Measurements from ENCODE around the gene SSNA1. TPM values are rescaled to one million over a fixed set of nuclear protein-coding genes. Genes with fewer than 3 reads are reported as not detected.

The SSNA1 gene
- total and polyA plus RNA-seq, 2 experiments from 2014 or later, result 64.5 to 110 TPM

- peak in 1 of 2 donors; percentile 47 for DNase-seq (ENCODE audit: low read depth in 1 of 2, low spot score in 1 of 2)
- Histone ChIP-seq H3K27me3 (no peaks in the 10 kb centered on the region), H3K9me3 (ENCODE audit: low read depth) (no peaks in the 10 kb centered on the region), H3K4me1 (ENCODE audit: low read depth) (peaks cover 49% of the 10 kb centered on the region), H3K4me3 (peak overlapping the region; percentile 58), H3K27ac (no peak overlapping the region), H3K36me3 (no peaks in the 10 kb centered on the region)
- no peak for TF ChIP-seq CTCF (IDR thresholded peaks at IDR 0.05; ENCODE audit: low read depth, low read length)
Observed at GRCh38 chr9:137199411-137200121, 11.1 kb downstream of the SSNA1 start.

- no peaks in the 10 kb centered on the region for H3K27me3 ChIP-seq
- DNase-seq (ENCODE audit: low read depth in 1 of 2, low spot score in 1 of 2), result peak; percentile 99 to 100
- peaks cover 50% of the 10 kb centered on the region for H3K4me1 ChIP-seq (ENCODE audit: low read depth)
- no peaks in the 10 kb centered on the region for H3K36me3 ChIP-seq
- no peak for TF ChIP-seq CTCF (IDR thresholded peaks at IDR 0.05; ENCODE audit: low read depth, low read length)
- H3K27ac ChIP-seq, result peak within 1 kb of the TSS; percentile 93
- H3K9me3 ChIP-seq (ENCODE audit: low read depth), result no peaks in the 10 kb centered on the region
- peak within 1 kb of the TSS; percentile 61 for H3K4me3 ChIP-seq
Observed at GRCh38 chr9:137200311-137201204, 12.1 kb downstream of the SSNA1 start, which contains the start of gene TPRN. TPRN (minus strand) TSS chr9:137200741; CDS start chr9:137200711, 30 bp downstream.

- Histone ChIP-seq H3K9me3 (ENCODE audit: low read depth) (no peaks in the 10 kb centered on the region), H3K27ac (peak overlapping the region; percentile 93), H3K4me3 (peak overlapping the region; percentile 60), H3K27me3 (no peaks in the 10 kb centered on the region), H3K36me3 (no peaks in the 10 kb centered on the region), H3K4me1 (ENCODE audit: low read depth) (peaks cover 53% of the 10 kb centered on the region)
- DNase-seq (ENCODE audit: low read depth in 1 of 2, low spot score in 1 of 2), result no peak
- no peak for TF ChIP-seq CTCF (IDR thresholded peaks at IDR 0.05; ENCODE audit: low read depth, low read length)
Observed at GRCh38 chr9:137201205-137201868, 12.9 kb downstream of the SSNA1 start.

- Histone ChIP-seq H3K9me3 (ENCODE audit: low read depth) (no peaks in the 10 kb centered on the region), H3K27me3 (no peaks in the 10 kb centered on the region), H3K27ac (no peak overlapping the region), H3K4me1 (ENCODE audit: low read depth) (peaks cover 48% of the 10 kb centered on the region), H3K36me3 (no peaks in the 10 kb centered on the region), H3K4me3 (no peak overlapping the region)
- TF ChIP-seq CTCF (IDR thresholded peaks at IDR 0.05; ENCODE audit: low read depth, low read length), result no peak
- DNase-seq (ENCODE audit: low read depth in 1 of 2, low spot score in 1 of 2), result no peak
Observed at GRCh38 chr9:137202966-137203365, 14.5 kb downstream of the SSNA1 start.

GRCh38 chr9:137204731-137205125 is 16.3 kb downstream of the SSNA1 start:
- no peaks in the 10 kb centered on the region for H3K36me3 ChIP-seq
- no peaks in the 10 kb centered on the region for H3K9me3 ChIP-seq (ENCODE audit: low read depth)
- H3K27ac ChIP-seq, result peak overlapping the region; percentile 47
- H3K4me1 ChIP-seq (ENCODE audit: low read depth), result peaks cover 30% of the 10 kb centered on the region
- H3K4me3 ChIP-seq, result peak overlapping the region; percentile 86
- DNase-seq (ENCODE audit: low read depth in 1 of 2, low spot score in 1 of 2), result no peak
- no peaks in the 10 kb centered on the region for H3K27me3 ChIP-seq
- TF ChIP-seq CTCF (IDR thresholded peaks at IDR 0.05; ENCODE audit: low read depth, low read length), result no peak
